Esophagus muscularis mucosa (tissue), 4 donors: ENCODE measurements around the gene DMRT3. TPM values are rescaled to one million over a fixed set of nuclear protein-coding genes. Genes with fewer than 3 reads are reported as not detected.
A peak's percentile ranks its signal among the peaks of the same experiment; 100 is the strongest.
"Not testable (repeated sequence)": the region's sequence is repeated elsewhere in the genome, so short reads cannot be mapped to it uniquely, and the experiment has no call there.

Source experiments
- DNase-seq: peaks from one replicate; pipeline ENCODE4 v3.0.0-alpha.2; 2017; ENCODE audit errors: extremely low spot score
- H3K27ac ChIP-seq, 4 donors: fragments of 200-600 bp; sonication (generic); replicated peaks in 1 of 4; 1 replicate in 3 of 4; 2 replicates in 1 of 4; pipeline ENCODE4 v1.5.1; 2016 to 2019; ENCODE audit warnings: mild to moderate bottlenecking in 1 of 4
- H3K27me3 ChIP-seq, 4 donors: fragments of 200-600 bp; sonication (generic); one replicate each; pipeline versions ENCODE4 v1.5.1 to v1.6.0; 2016 to 2019
- H3K36me3 ChIP-seq, 4 donors: fragments of 200-600 bp; sonication (generic); one replicate each; pipeline ENCODE4 v1.5.1; 2016 to 2019
- H3K4me1 ChIP-seq, 4 donors: fragments of 200-600 bp; sonication (generic); one replicate each; pipeline ENCODE4 v1.5.1; 2016 to 2019
- H3K4me3 ChIP-seq, 4 donors: fragments of 200-600 bp; sonication (generic); 1 replicate in 2 of 4; 2 replicates in 2 of 4; pipeline ENCODE4 v1.5.1; 2016 to 2019; ENCODE audit warnings: mild to moderate bottlenecking in 4 of 4, moderate library complexity in 1 of 4
- H3K9me3 ChIP-seq, 4 donors: fragments of 200-600 bp; sonication (generic); 1 replicate in 3 of 4; 2 replicates in 1 of 4; pipeline ENCODE4 v1.5.1; 2016 to 2019
- CTCF ChIP-seq, 3 experiments: fragments of 200-600 bp in 2 of 3; fragments of 450-650 bp in 1 of 3; sonication (generic) in 2 of 3; IDR thresholded peaks; one replicate each; pipeline ENCODE4 v1.5.1; 2017 to 2019; ENCODE audit warnings: antibody characterized with exemption in 3 of 3, mild to moderate bottlenecking in 2 of 3, moderate library complexity in 1 of 3
- EP300 ChIP-seq: sonication (generic); formaldehyde crosslinking; IDR thresholded peaks from one replicate; pipeline ENCODE4 v1.6.1; 2017; ENCODE audit warnings: antibody characterized with exemption
- POLR2A ChIP-seq: fragments of 450-650 bp; IDR thresholded peaks from one replicate; pipeline ENCODE4 v1.6.1; 2017; ENCODE audit warnings: antibody characterized with exemption, moderate library complexity, mild to moderate bottlenecking, low read depth
- POLR2AphosphoS5 ChIP-seq, 2 donors: sonication (generic); formaldehyde crosslinking; IDR thresholded peaks; one replicate each; pipeline ENCODE4 v1.6.1; 2017; ENCODE audit warnings: antibody characterized with exemption in 2 of 2
- WGBS: methylation state at CpG from one replicate; pipeline ENCODE4 v1.1.5; 2018; 5-methylcytosine and 5-hydroxymethylcytosine counted together
- intact Hi-C: fragments of 100-400 bp; cut with DNase I; formaldehyde crosslinking; loops from one replicate; pipeline ENCODE4 v1.15.1; 2023
- total RNA-seq, 4 donors: library from RNA; depleted of rRNA; stranded (reverse); fragments of >200 nt; gene quantifications; one replicate each; pipeline versions ENCODE4 v1.1.0 to v1.2.1, GENCODE V29; 2016

Gene DMRT3
- total RNA-seq, 4 donors from 2014 or later = not detected

GRCh38 chr9:994005-994404 is 17.6 kb downstream of the DMRT3 start:
- Histone ChIP-seq H3K36me3 (no peaks in the 10 kb centered on the region), H3K27ac (no peak overlapping the region), H3K4me3 (no peak overlapping the region), H3K9me3 (peaks cover 0 to 3% (median 0%) of the 10 kb centered on the region in 4 donors), H3K4me1 (peaks cover 0 to 2% (median 0%) of the 10 kb centered on the region in 4 donors), H3K27me3 (peaks cover 0 to 38% (median 3%) of the 10 kb centered on the region in 4 donors)
- intact Hi-C loops = no loop called here
- no peak for DNase-seq
- 60% methylated on average over 4 of the region's 4 CpGs for WGBS
- TF ChIP-seq EP300 (no peak), POLR2A (no peak), CTCF (IDR thresholded peaks at IDR 0.05) (no peak), POLR2AphosphoS5 (IDR thresholded peaks at IDR 0.05) (no peak)

GRCh38 chr9:995192-995591 is 18.7 kb downstream of the DMRT3 start:
- Histone ChIP-seq H3K36me3 (no peaks in the 10 kb centered on the region), H3K4me1 (peaks cover 0 to 11% (median 0%) of the 10 kb centered on the region in 4 donors), H3K27ac (no peak overlapping the region), H3K9me3 (peaks cover 0 to 3% (median 0%) of the 10 kb centered on the region in 4 donors), H3K27me3 (peaks cover 0 to 26% (median 0%) of the 10 kb centered on the region in 4 donors), H3K4me3 (no peak overlapping the region)
- 83% methylated on average over 4 of the region's 4 CpGs for WGBS
- intact Hi-C loops = no loop called here
- no peak for DNase-seq
- no peak for TF ChIP-seq POLR2A
- TF ChIP-seq POLR2AphosphoS5 (IDR thresholded peaks at IDR 0.05) = no peak
- no peak for TF ChIP-seq EP300

- intact Hi-C loops = no loop called here
- peaks cover 0 to 11% (median 0%) of the 10 kb centered on the region in 4 donors for H3K4me1 ChIP-seq
- TF ChIP-seq POLR2A (no peak), POLR2AphosphoS5 (IDR thresholded peaks at IDR 0.05) (no peak)
- no peak for DNase-seq
- H3K4me3 ChIP-seq = no peak overlapping the region
- peaks cover 0 to 3% (median 0%) of the 10 kb centered on the region in 4 donors for H3K9me3 ChIP-seq
- WGBS = 34% methylated on average over 3 of the region's 3 CpGs
- peaks cover 0 to 21% (median 0%) of the 10 kb centered on the region in 4 donors for H3K27me3 ChIP-seq
- no peak overlapping the region for H3K27ac ChIP-seq
- H3K36me3 ChIP-seq = no peaks in the 10 kb centered on the region
These were observed 19.3 kb downstream of the DMRT3 start for GRCh38 chr9:995781-996180.

DNA sequence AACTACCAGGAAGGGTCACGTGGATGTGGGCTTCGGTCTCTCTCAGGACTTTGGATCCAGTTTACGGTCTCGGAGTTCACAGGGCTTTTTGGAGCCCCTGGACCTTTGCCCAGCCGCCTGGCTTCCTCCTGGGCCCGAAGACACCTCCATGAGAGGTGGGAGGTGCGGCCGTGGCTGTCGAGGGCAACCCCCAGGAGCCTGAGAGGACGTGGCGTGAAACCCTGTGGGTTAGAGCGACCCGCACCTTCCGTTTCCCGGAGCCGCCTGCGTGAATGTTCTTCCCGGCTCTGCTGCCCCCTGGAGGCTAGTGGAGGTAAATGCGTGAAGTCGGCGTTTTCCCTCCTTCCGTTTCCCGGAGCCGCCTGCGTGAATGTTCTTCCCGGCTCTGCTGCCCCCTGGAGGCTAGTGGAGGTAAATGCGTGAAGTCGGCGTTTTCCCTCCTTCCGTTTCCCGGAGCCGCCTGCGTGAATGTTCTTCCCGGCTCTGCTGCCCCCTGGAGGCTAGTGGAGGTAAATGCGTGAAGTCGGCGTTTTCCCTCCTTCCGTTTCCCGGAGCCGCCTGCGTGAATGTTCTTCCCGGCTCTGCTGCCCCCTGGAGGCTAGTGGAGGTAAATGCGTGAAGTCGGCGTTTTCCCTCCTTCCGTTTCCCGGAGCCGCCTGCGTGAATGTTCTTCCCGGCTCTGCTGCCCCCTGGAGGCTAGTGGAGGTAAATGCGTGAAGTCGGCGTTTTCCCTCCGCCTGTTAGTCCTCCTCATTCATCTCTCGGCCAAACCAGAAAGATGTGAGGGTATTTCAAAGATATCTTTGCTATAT is 22.1 kb downstream of the DMRT3 start:
- H3K4me1 ChIP-seq = peaks cover 0 to 11% (median 0%) of the 10 kb centered on the region in 4 donors
- H3K27me3 ChIP-seq, H3K9me3 ChIP-seq, H3K36me3 ChIP-seq, intact Hi-C loops, DNase-seq, H3K4me3 ChIP-seq, H3K27ac ChIP-seq: not testable (repeated sequence)
- peak in 2 of 3 experiments; percentile 24 to 29 for TF ChIP-seq CTCF (IDR thresholded peaks at IDR 0.05)
- WGBS = 76% methylated on average over 30 of the region's 55 CpGs

GRCh38 chr9:1001838-1002237 is 25.4 kb downstream of the DMRT3 start:
- Histone ChIP-seq H3K4me1 (peaks cover 0 to 11% (median 0%) of the 10 kb centered on the region in 4 donors), H3K27ac (no peak overlapping the region), H3K36me3 (no peaks in the 10 kb centered on the region), H3K27me3 (peaks cover 0 to 22% (median 0%) of the 10 kb centered on the region in 4 donors), H3K4me3 (no peak overlapping the region), H3K9me3 (peaks cover 0 to 3% (median 0%) of the 10 kb centered on the region in 4 donors)
- no peak for DNase-seq
- 85% methylated on average over 4 of the region's 4 CpGs for WGBS
- no peak for TF ChIP-seq POLR2A
- no peak for TF ChIP-seq POLR2AphosphoS5 (IDR thresholded peaks at IDR 0.05)
- no peak for TF ChIP-seq CTCF (IDR thresholded peaks at IDR 0.05)
- TF ChIP-seq EP300 = no peak
- intact Hi-C loops = loop anchor here (10.0 kb wide), 1 partner anchor 237 kb away; no protein-coding TSS in a partner anchor
